Duodenal mucosa (tissue), 2 donors: ENCODE results near the gene GRIA2.

Source experiments
- H3K27ac ChIP-seq: one replicate; pipeline ENCODE4 v1.7.0; 2013; ENCODE audit warnings: low read depth, low read length
- H3K27me3 ChIP-seq, 2 donors: one replicate each; pipeline ENCODE4 v1.7.0; 2013; ENCODE audit warnings: low read length in 2 of 2, control low read depth in 1 of 2; ENCODE audit not compliant: insufficient read depth in 2 of 2, control insufficient read depth in 1 of 2
- H3K36me3 ChIP-seq, 2 donors: one replicate each; pipeline ENCODE4 v1.7.0; 2013; ENCODE audit warnings: low read length in 2 of 2, control low read depth in 1 of 2; ENCODE audit not compliant: insufficient read depth in 2 of 2, control insufficient read depth in 1 of 2
- H3K4me1 ChIP-seq, 2 donors: one replicate each; pipeline ENCODE4 v1.7.0; 2013; ENCODE audit warnings: low read length in 2 of 2, control low read depth in 1 of 2; ENCODE audit not compliant: insufficient read depth in 2 of 2, control insufficient read depth in 1 of 2
- H3K4me3 ChIP-seq, 2 donors: one replicate each; pipeline ENCODE4 v1.7.0; 2013; ENCODE audit warnings: low read length in 2 of 2, low read depth in 1 of 2
- H3K9ac ChIP-seq, 2 donors: one replicate each; pipeline ENCODE4 v1.7.0; 2013; ENCODE audit warnings: low read length in 2 of 2, low read depth in 1 of 2
- H3K9me3 ChIP-seq, 2 donors: one replicate each; pipeline ENCODE4 v1.7.0; 2013; ENCODE audit warnings: low read length in 2 of 2, control low read depth in 1 of 2; ENCODE audit not compliant: control insufficient read depth in 1 of 2

GRIA2 gene

DNA sequence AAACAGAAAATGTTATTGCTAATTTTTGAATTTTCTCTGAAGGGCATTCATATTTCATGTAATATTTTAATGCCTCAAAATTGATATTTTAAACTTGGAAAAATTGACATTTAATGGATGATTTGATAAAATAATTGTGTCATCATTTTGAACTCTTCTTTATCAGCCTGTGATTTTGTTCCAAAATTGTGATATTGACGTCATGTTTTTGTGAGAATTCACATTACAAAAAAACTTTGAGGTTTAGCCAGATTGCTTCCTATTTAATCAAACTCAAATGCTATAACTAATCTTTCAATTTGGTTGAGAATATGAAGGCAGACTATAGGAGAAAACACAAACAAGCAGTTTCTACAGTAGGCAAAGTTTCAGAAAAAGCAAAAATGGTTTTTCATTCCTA is 137.4 kb downstream of the GRIA2 start:
- no peak overlapping the region for H3K27ac ChIP-seq

GRCh38 chr4:157358439-157358838 is 137.9 kb downstream of the GRIA2 start:
- Histone ChIP-seq H3K9me3 (no peaks in the 10 kb centered on the region), H3K9ac (no peak overlapping the region), H3K36me3 (no peaks in the 10 kb centered on the region), H3K27me3 (no peaks in the 10 kb centered on the region), H3K4me1 (no peaks in the 10 kb centered on the region), H3K27ac (no peak overlapping the region), H3K4me3 (no peak overlapping the region)

More for the DNA sequence above, 137.4 kb downstream of the GRIA2 start:
- Histone ChIP-seq H3K4me1 (no peaks in the 10 kb centered on the region), H3K36me3 (no peaks in the 10 kb centered on the region), H3K9ac (no peak overlapping the region), H3K4me3 (no peak overlapping the region), H3K27me3 (no peaks in the 10 kb centered on the region), H3K9me3 (no peaks in the 10 kb centered on the region)

- Histone ChIP-seq H3K9me3 (no peaks in the 10 kb centered on the region), H3K9ac (no peak overlapping the region), H3K27me3 (no peaks in the 10 kb centered on the region), H3K4me1 (no peaks in the 10 kb centered on the region), H3K36me3 (no peaks in the 10 kb centered on the region), H3K27ac (no peak overlapping the region), H3K4me3 (no peak overlapping the region)
Observed at GRCh38 chr4:157358851-157359250, 138.3 kb downstream of the GRIA2 start.

GRCh38 chr4:157363360-157363759 is 142.8 kb downstream of the GRIA2 start:
- no peaks in the 10 kb centered on the region for H3K4me1 ChIP-seq
- no peak overlapping the region for H3K27ac ChIP-seq
- H3K36me3 ChIP-seq = no peaks in the 10 kb centered on the region
- no peak overlapping the region for H3K9ac ChIP-seq
- no peaks in the 10 kb centered on the region for H3K27me3 ChIP-seq
- H3K9me3 ChIP-seq = no peaks in the 10 kb centered on the region
- H3K4me3 ChIP-seq = no peak overlapping the region

DNA sequence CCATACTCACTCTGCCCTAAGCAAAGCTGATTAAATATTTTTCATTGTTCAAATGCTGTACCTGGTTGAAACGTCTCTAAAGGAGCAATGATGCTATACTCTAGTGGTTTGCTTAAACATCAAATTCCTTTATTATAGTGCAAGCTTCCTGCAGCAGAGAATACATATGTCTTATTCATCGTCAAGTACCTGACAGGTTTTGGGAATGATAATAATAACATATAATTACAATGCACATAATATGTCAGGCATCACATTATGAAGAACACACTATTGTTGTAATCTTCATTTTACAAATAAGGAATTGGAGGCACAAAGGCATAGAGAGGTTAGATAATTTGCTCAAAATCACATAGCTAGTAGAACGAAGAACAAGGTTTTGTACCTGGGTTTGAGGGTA is 151.6 kb downstream of the GRIA2 start:
- no peak overlapping the region for H3K27ac ChIP-seq
- H3K4me3 ChIP-seq = no peak overlapping the region
- H3K9me3 ChIP-seq = no peaks in the 10 kb centered on the region
- no peaks in the 10 kb centered on the region for H3K36me3 ChIP-seq
- no peak overlapping the region for H3K9ac ChIP-seq
- H3K27me3 ChIP-seq = no peaks in the 10 kb centered on the region
- no peaks in the 10 kb centered on the region for H3K4me1 ChIP-seq

DNA sequence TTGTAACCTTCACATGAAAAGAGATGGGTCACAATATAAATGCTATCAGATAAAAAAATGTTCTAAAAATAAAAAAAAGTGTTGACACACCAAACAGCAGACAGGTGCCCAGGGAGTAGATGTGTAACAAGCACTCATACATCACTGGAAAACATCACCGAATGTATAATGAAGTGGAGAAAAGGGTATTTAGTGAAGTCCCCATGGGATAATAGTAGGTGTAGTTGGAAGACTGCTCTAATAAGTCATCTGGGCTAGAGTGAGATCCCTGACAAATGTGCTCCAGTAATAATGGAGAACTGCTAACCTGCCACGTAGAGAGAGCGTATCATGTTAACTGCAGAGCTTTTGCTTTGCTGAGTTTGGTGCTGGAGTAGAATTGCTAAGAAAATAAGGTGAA is 152.0 kb downstream of the GRIA2 start:
- no peak overlapping the region for H3K4me3 ChIP-seq
- H3K9me3 ChIP-seq = no peaks in the 10 kb centered on the region
- no peak overlapping the region for H3K9ac ChIP-seq
- no peaks in the 10 kb centered on the region for H3K4me1 ChIP-seq
- H3K27ac ChIP-seq = no peak overlapping the region
- H3K27me3 ChIP-seq = no peaks in the 10 kb centered on the region
- no peaks in the 10 kb centered on the region for H3K36me3 ChIP-seq

DNA sequence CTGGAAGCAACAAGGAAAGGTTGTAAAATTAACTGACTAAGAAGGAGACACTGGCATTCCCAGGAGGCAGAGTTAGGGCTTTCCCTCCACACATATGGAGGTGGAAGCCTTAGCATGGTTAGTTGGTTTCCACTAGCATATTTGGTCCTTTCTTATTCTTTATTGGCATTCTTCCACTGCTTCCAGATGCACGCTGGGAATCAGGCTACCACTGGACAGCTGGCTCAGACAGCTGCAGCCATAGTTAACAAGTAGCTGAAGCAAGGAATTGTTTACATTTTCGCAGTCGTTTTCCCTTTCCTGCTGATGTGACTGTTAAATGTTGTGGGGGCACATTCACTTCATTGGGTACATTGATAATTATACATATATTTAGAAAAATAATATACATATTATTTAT is 169.2 kb downstream of the GRIA2 start:
- H3K36me3 ChIP-seq = no peaks in the 10 kb centered on the region
- H3K9ac ChIP-seq = no peak overlapping the region
- H3K4me1 ChIP-seq = no peaks in the 10 kb centered on the region
- no peak overlapping the region for H3K27ac ChIP-seq
- no peak overlapping the region for H3K4me3 ChIP-seq
- H3K9me3 ChIP-seq = no peaks in the 10 kb centered on the region
- no peaks in the 10 kb centered on the region for H3K27me3 ChIP-seq

- no peak overlapping the region for H3K9ac ChIP-seq
- H3K4me1 ChIP-seq = no peaks in the 10 kb centered on the region
- no peak overlapping the region for H3K27ac ChIP-seq
- no peaks in the 10 kb centered on the region for H3K9me3 ChIP-seq
- no peaks in the 10 kb centered on the region for H3K36me3 ChIP-seq
- H3K27me3 ChIP-seq = no peaks in the 10 kb centered on the region
- no peak overlapping the region for H3K4me3 ChIP-seq
Observed at GRCh38 chr4:157405070-157405469, 184.5 kb downstream of the GRIA2 start.
